CD14-positive monocyte (primary cell): Measurements from ENCODE around the gene PLCL2. TPM values are rescaled to one million over a fixed set of nuclear protein-coding genes. Genes with fewer than 3 reads are reported as not detected.

ENCODE experiments used
- DNase-seq, 3 donors: peaks; one replicate each; pipeline ENCODE4 v3.0.0-alpha.2; 2011 to 2022
- H2AFZ ChIP-seq: 2 replicates; pipeline ENCODE4 v1.6.0; 2012; ENCODE audit warnings: mild to moderate bottlenecking, low read depth, low read length, inconsistent platforms; ENCODE audit not compliant: insufficient read depth, poor library complexity, severe bottlenecking
- H3K27ac ChIP-seq, 2 donors: 1 replicate in 1 of 2; 2 replicates in 1 of 2; pipeline ENCODE4 v1.5.1; 2012 to 2013; ENCODE audit warnings: low read length in 2 of 2, control low read depth in 1 of 2, inconsistent platforms in 1 of 2, low read depth in 1 of 2, mild to moderate bottlenecking in 1 of 2
- H3K27me3 ChIP-seq, 2 donors: one replicate each; pipeline versions ENCODE4 v1.6.0 to v1.6.1; 2011 to 2013; ENCODE audit warnings: low read length in 2 of 2; ENCODE audit not compliant: control insufficient read depth in 2 of 2, insufficient read depth in 2 of 2
- H3K36me3 ChIP-seq, 2 donors: replicated peaks in 1 of 2; 1 replicate in 1 of 2; 2 replicates in 1 of 2; pipeline versions ENCODE4 v1.5.1 to v1.6.1; 2012 to 2013; ENCODE audit warnings: low read length in 2 of 2, control low read depth in 1 of 2, inconsistent platforms in 1 of 2, mild to moderate bottlenecking in 1 of 2; ENCODE audit not compliant: insufficient read depth in 2 of 2, control insufficient read depth in 1 of 2
- H3K4me1 ChIP-seq, 2 donors: 1 replicate in 1 of 2; 2 replicates in 1 of 2; pipeline versions ENCODE4 v1.5.1 to v1.6.1; 2012 to 2013; ENCODE audit warnings: low read length in 2 of 2, control low read depth in 1 of 2, inconsistent platforms in 1 of 2, mild to moderate bottlenecking in 1 of 2, moderate library complexity in 1 of 2; ENCODE audit not compliant: insufficient read depth in 2 of 2, control insufficient read depth in 1 of 2
- H3K4me2 ChIP-seq: replicated peaks from 2 replicates; pipeline ENCODE3; 2012; ENCODE audit warnings: low read length, moderate library complexity, mild to moderate bottlenecking; ENCODE audit not compliant: poor library complexity, severe bottlenecking; ENCODE audit errors: extremely low read depth
- H3K4me3 ChIP-seq, 3 experiments: fragments of 200-600 bp in 1 of 3; sonication (generic) in 1 of 3; replicated peaks in 1 of 3; 1 replicate in 2 of 3; 2 replicates in 1 of 3; pipeline ENCODE4 v1.5.1; 2011 to 2013; ENCODE audit warnings: low read length in 3 of 3, mild to moderate bottlenecking in 3 of 3, control low read depth in 2 of 3, low read depth in 2 of 3, inconsistent platforms in 1 of 3, moderate library complexity in 1 of 3
- H3K79me2 ChIP-seq: 2 replicates; pipeline ENCODE4 v1.6.0; 2012; ENCODE audit warnings: mild to moderate bottlenecking, control low read depth, inconsistent platforms, low read length, moderate library complexity; ENCODE audit not compliant: insufficient read depth
- H3K9ac ChIP-seq: 2 replicates; pipeline ENCODE4 v1.6.0; 2017; ENCODE audit warnings: low read length, mild to moderate bottlenecking; ENCODE audit not compliant: insufficient read depth, poor library complexity, severe bottlenecking
- H3K9me3 ChIP-seq, 2 donors: replicated peaks in 1 of 2; 1 replicate in 1 of 2; 2 replicates in 1 of 2; pipeline versions ENCODE4 v1.5.1 to v1.6.1; 2012 to 2013; ENCODE audit warnings: low read length in 2 of 2, control low read depth in 1 of 2; ENCODE audit not compliant: control insufficient read depth in 1 of 2, insufficient read depth in 1 of 2
- H4K20me1 ChIP-seq: 2 replicates; pipeline ENCODE4 v1.6.0; 2012; ENCODE audit warnings: mild to moderate bottlenecking, low read length, control low read depth, moderate library complexity; ENCODE audit not compliant: insufficient read depth
- H3K27ac Mint-ChIP-seq, 7 donors: one replicate each; pipeline ENCODE4 v1.8.0; 2020; ENCODE audit warnings: mild to moderate bottlenecking in 7 of 7, mixed read lengths in 7 of 7, moderate library complexity in 6 of 7, inconsistent platforms in 2 of 7
- H3K27me3 Mint-ChIP-seq, 3 donors: one replicate each; pipeline ENCODE4 v1.8.0; 2021 to 2022; ENCODE audit warnings: low read depth in 3 of 3, mild to moderate bottlenecking in 3 of 3, mixed read lengths in 3 of 3, moderate library complexity in 3 of 3, inconsistent platforms in 1 of 3
- H3K36me3 Mint-ChIP-seq, 2 donors: one replicate each; pipeline ENCODE4 v1.8.0; 2020; ENCODE audit warnings: mixed read lengths in 2 of 2, inconsistent platforms in 1 of 2, mild to moderate bottlenecking in 1 of 2
- H3K4me1 Mint-ChIP-seq: one replicate; pipeline ENCODE4 v1.8.0; 2020; ENCODE audit warnings: mild to moderate bottlenecking, mixed read lengths
- H3K4me3 Mint-ChIP-seq, 2 donors: one replicate each; pipeline ENCODE4 v1.8.0; 2020; ENCODE audit warnings: mild to moderate bottlenecking in 2 of 2, mixed read lengths in 2 of 2, moderate library complexity in 1 of 2
- H3K9me3 Mint-ChIP-seq, 7 donors: one replicate each; pipeline ENCODE4 v1.8.0; 2020 to 2022; ENCODE audit warnings: mixed read lengths in 7 of 7, mild to moderate bottlenecking in 6 of 7, moderate library complexity in 6 of 7, inconsistent platforms in 2 of 7
- CTCF ChIP-seq: fragments of 200-600 bp; IDR thresholded peaks from one replicate; pipeline ENCODE4 v1.8.0; 2022; ENCODE audit warnings: antibody characterized with exemption, mild to moderate bottlenecking
- WGBS: methylation state at CpG from one replicate; pipeline ENCODE4 v1.1.5; 2013; ENCODE audit warnings: missing lambda C conversion rate; ENCODE audit not compliant: insufficient coverage; 5-methylcytosine and 5-hydroxymethylcytosine counted together
- intact Hi-C, 2 donors: fragments of 100-400 bp; cut with micrococcal nuclease; formaldehyde crosslinking; loops; one replicate each; pipeline versions ENCODE4 v1.15.0 to v1.15.1; 2023
- polyA plus RNA-seq, 3 donors: library from polyadenylated mRNA; depleted of rRNA in 1 of 3; unstranded in 2 of 3; stranded (reverse) in 1 of 3; fragments of 300-500 nt in 2 of 3; fragments of >200 nt in 1 of 3; fragmentation: Illumina TruSeq in 2 of 3; gene quantifications; 1 replicate in 2 of 3; 2 replicates in 1 of 3; pipeline ENCODE4 v1.2.3, GENCODE V29; 2012 to 2021

The PLCL2 gene
- polyA plus RNA-seq, 3 donors: 18.8 to 32.5 (median 26.8) TPM

GRCh38 chr3:16905704-16906103, 20.9 kb downstream of the PLCL2 start:
- Histone ChIP-seq H3K4me2 (no peak overlapping the region), H3K4me3 (no peak overlapping the region), H3K27me3 (no peaks in the 10 kb centered on the region), H3K4me1 (peaks cover 9 to 16% of the 10 kb centered on the region in 2 donors), H3K9me3 (no peaks in the 10 kb centered on the region), H3K27ac (no peak overlapping the region), H3K36me3 (no peaks in the 10 kb centered on the region), H3K79me2 (peaks cover 97% of the 10 kb centered on the region), H4K20me1 (peaks cover 100% of the 10 kb centered on the region), H2AFZ (no peak overlapping the region), H3K9ac (no peak overlapping the region)
- Mint-ChIP-seq H3K27ac (peak overlapping the region in 1 of 7 donors; percentile 69), H3K4me3 (no peak overlapping the region), H3K27me3 (no peaks in the 10 kb centered on the region), H3K36me3 (peaks cover 6 to 18% of the 10 kb centered on the region in 2 donors), H3K4me1 (peaks cover 69% of the 10 kb centered on the region), H3K9me3 (peaks cover 0 to 8% (median 5%) of the 10 kb centered on the region in 7 donors)
- intact Hi-C loops: no loop called here
- WGBS: no CpG with 5 or more reads among the region's 1 CpG
- DNase-seq: no peak
- no peak for TF ChIP-seq CTCF

- no CpG with 5 or more reads among the region's 2 CpGs for WGBS
- no peak overlapping the region for H3K27ac Mint-ChIP-seq
- Histone ChIP-seq H3K4me3 (no peak overlapping the region), H3K4me2 (no peak overlapping the region), H3K27ac (no peak overlapping the region), H3K4me1 (peaks cover 13 to 18% of the 10 kb centered on the region in 2 donors), H3K27me3 (no peaks in the 10 kb centered on the region), H4K20me1 (peaks cover 100% of the 10 kb centered on the region), H3K9me3 (no peaks in the 10 kb centered on the region), H3K9ac (no peak overlapping the region), H3K36me3 (no peaks in the 10 kb centered on the region), H3K79me2 (peaks cover 97% of the 10 kb centered on the region), H2AFZ (no peak overlapping the region)
- no peak overlapping the region for H3K4me3 Mint-ChIP-seq
- H3K36me3 Mint-ChIP-seq: peaks cover 6 to 18% of the 10 kb centered on the region in 2 donors
- peaks cover 65% of the 10 kb centered on the region for H3K4me1 Mint-ChIP-seq
- intact Hi-C loops: no loop called here
- TF ChIP-seq CTCF: no peak
- H3K9me3 Mint-ChIP-seq: peaks cover 0 to 8% (median 5%) of the 10 kb centered on the region in 7 donors
- no peaks in the 10 kb centered on the region for H3K27me3 Mint-ChIP-seq
- DNase-seq: no peak
Observed at GRCh38 chr3:16906682-16907081, 21.9 kb downstream of the PLCL2 start.
